HEK293 (cell line): ENCODE data around the gene NRTN.
A peak's percentile ranks its signal among the peaks of the same experiment; 100 is the strongest.

Experiments used
- CTCF ChIA-PET: fragments of 350-600 bp; formaldehyde crosslinking; extraction: SDS; loops from one replicate; lab custom pipeline; 2021; ENCODE audit warnings: antibody characterized with exemption; lab: Yijun Ruan, JAX
- POLR2A ChIA-PET: fragments of 300-600 bp; formaldehyde crosslinking; extraction: SDS; loops from one replicate; lab custom pipeline; 2020; ENCODE audit warnings: antibody characterized with exemption, inconsistent platforms; lab: Yijun Ruan, JAX
- H3K27ac ChIP-seq: fragments of 200-500 bp; sonication (Bioruptor generic); 2 replicates; pipeline ENCODE4 v1.5.1; 2014; ENCODE audit warnings: low read depth, low read length, control low read depth, inconsistent platforms; ENCODE audit errors: extremely low read depth
- H3K36me3 ChIP-seq, 2 experiments: fragments of 200-500 bp in 1 of 2; sonication (Bioruptor generic) in 1 of 2; 1 replicate in 1 of 2; 2 replicates in 1 of 2; pipeline ENCODE4 v1.5.1; 2014 to 2017; ENCODE audit warnings: inconsistent platforms in 2 of 2, low read length in 2 of 2; ENCODE audit not compliant: control insufficient read depth in 2 of 2, insufficient read depth in 1 of 2
- H3K4me1 ChIP-seq: fragments of 200-500 bp; sonication (Bioruptor generic); 2 replicates; pipeline ENCODE4 v1.5.1; 2014; ENCODE audit warnings: mild to moderate bottlenecking, low read length, inconsistent platforms; ENCODE audit not compliant: control insufficient read depth, insufficient read depth
- H3K4me3 ChIP-seq: 2 replicates; pipeline ENCODE4 v1.5.1; 2011; ENCODE audit warnings: low read depth, mild to moderate bottlenecking, control low read depth, low read length, moderate library complexity
- H3K9me3 ChIP-seq: fragments of 200-500 bp; sonication (Bioruptor generic); 2 replicates; pipeline ENCODE4 v1.5.1; 2014; ENCODE audit warnings: low read depth, low read length, inconsistent platforms; ENCODE audit not compliant: control insufficient read depth, insufficient read depth
- HIC1 ChIP-seq: fragments of 450-650 bp; formaldehyde crosslinking; IDR thresholded peaks from 2 replicates; pipeline ENCODE4 v1.5.1; 2016; ENCODE audit warnings: missing biosample characterization, missing genetic modification characterization
- HOXC10 ChIP-seq: sonication (generic); formaldehyde crosslinking; IDR thresholded peaks from 2 replicates; pipeline ENCODE4 v1.8.1; 2023; ENCODE audit warnings: mild to moderate bottlenecking, missing genetic modification reagents
- RBAK ChIP-seq: fragments of 450-650 bp; formaldehyde crosslinking; IDR thresholded peaks from 2 replicates; pipeline ENCODE4 v1.5.1; 2016; ENCODE audit warnings: missing biosample characterization, missing genetic modification characterization
- SP7 ChIP-seq: fragments of 450-650 bp; formaldehyde crosslinking; IDR thresholded peaks from 2 replicates; pipeline ENCODE4 v1.5.1; 2016; ENCODE audit warnings: missing biosample characterization, missing genetic modification characterization
- ZBTB11 ChIP-seq: fragments of 450-650 bp; formaldehyde crosslinking; conservative IDR thresholded peaks from 2 replicates; pipeline ENCODE4 v1.5.1; 2016; ENCODE audit warnings: low read depth, missing biosample characterization, missing genetic modification characterization
- ZFP3 ChIP-seq: fragments of 450-650 bp; formaldehyde crosslinking; IDR thresholded peaks from 2 replicates; pipeline ENCODE4 v1.5.1; 2016; ENCODE audit warnings: low read depth, missing biosample characterization, missing genetic modification characterization
- ZNF2 ChIP-seq: fragments of 450-650 bp; formaldehyde crosslinking; IDR thresholded peaks from 2 replicates; pipeline ENCODE4 v1.5.1; 2016; ENCODE audit warnings: missing biosample characterization, missing genetic modification characterization
- ZNF239 ChIP-seq: fragments of 450-650 bp; formaldehyde crosslinking; IDR thresholded peaks from 2 replicates; pipeline ENCODE4 v1.5.1; 2016; ENCODE audit warnings: missing biosample characterization, missing genetic modification characterization
- ZNF266 ChIP-seq: fragments of 450-650 bp; formaldehyde crosslinking; IDR thresholded peaks from 2 replicates; pipeline ENCODE4 v1.5.1; 2016; ENCODE audit warnings: missing biosample characterization, missing genetic modification characterization, low read depth
- ZNF292 ChIP-seq: fragments of 450-650 bp; formaldehyde crosslinking; IDR thresholded peaks from 2 replicates; pipeline ENCODE4 v1.5.1; 2016; ENCODE audit warnings: low read depth, missing biosample characterization, missing genetic modification characterization, borderline replicate concordance
- ZNF324 ChIP-seq: fragments of 450-650 bp; formaldehyde crosslinking; IDR thresholded peaks from 2 replicates; pipeline ENCODE4 v1.5.1; 2016; ENCODE audit warnings: missing biosample characterization, missing genetic modification characterization
- ZNF473 ChIP-seq: fragments of 450-650 bp; formaldehyde crosslinking; IDR thresholded peaks from 2 replicates; pipeline ENCODE4 v1.5.1; 2017; ENCODE audit warnings: missing biosample characterization, missing genetic modification characterization
- ZNF514 ChIP-seq: fragments of 450-650 bp; formaldehyde crosslinking; IDR thresholded peaks from 2 replicates; pipeline ENCODE4 v1.5.1; 2016; ENCODE audit warnings: missing biosample characterization, missing genetic modification characterization
- ZNF600 ChIP-seq: fragments of 450-650 bp; formaldehyde crosslinking; IDR thresholded peaks from 2 replicates; pipeline ENCODE4 v1.5.1; 2016; ENCODE audit warnings: missing biosample characterization, missing genetic modification characterization
- ZNF624 ChIP-seq: fragments of 450-650 bp; formaldehyde crosslinking; IDR thresholded peaks from 2 replicates; pipeline ENCODE4 v1.5.1; 2017; ENCODE audit warnings: missing biosample characterization, missing genetic modification characterization
- ZNF645 ChIP-seq: fragments of 450-650 bp; formaldehyde crosslinking; IDR thresholded peaks from 2 replicates; pipeline ENCODE4; 2016; ENCODE audit warnings: missing biosample characterization, missing genetic modification characterization
- ZNF670 ChIP-seq: fragments of 450-650 bp; formaldehyde crosslinking; IDR thresholded peaks from 2 replicates; pipeline ENCODE4 v1.5.1; 2016; ENCODE audit warnings: missing biosample characterization, missing genetic modification characterization, low read depth
- ZXDB ChIP-seq: fragments of 450-650 bp; formaldehyde crosslinking; IDR thresholded peaks from 2 replicates; pipeline ENCODE4 v1.5.1; 2016; ENCODE audit warnings: missing biosample characterization, missing genetic modification characterization

Gene NRTN

DNA sequence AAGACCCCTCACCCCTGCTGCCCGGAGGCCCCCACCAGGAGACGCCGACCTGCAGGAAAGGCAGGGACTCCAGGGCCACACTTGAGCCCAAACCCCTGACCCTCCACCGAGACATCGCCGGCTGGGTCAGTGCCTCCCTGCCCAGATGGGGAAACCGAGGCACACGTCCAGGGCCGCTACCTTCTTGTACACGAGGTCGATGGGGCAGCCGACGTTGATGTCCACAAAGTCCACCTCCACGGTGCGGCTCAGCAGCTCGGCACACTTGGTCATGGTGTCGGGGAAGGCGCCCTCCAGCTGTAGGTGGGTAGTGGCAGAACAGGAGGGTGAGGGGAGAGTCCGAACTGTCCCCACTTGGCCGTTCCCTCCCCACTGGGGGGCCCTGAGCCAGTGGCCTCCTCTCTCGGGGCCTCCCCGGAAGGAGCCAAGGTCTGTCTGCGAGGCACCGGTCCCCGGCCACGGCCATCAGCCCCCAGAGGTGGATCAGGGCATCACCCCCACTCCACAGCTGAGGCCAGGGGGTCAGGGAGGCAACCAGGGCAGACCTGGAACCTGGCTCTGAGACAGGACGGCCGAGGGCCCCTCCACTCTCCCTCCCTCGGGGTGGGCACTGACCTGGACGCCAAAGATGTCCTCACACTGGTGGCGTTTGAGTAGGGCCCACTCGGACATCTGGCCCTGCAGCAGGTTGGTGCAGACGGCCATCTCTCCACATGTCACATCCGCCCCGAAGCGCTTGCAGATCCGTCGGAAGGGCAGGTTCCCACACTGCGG is 17.3 kb upstream of the NRTN start:
- ChIA-PET POLR2A (interaction anchor here (1.1 kb wide), 1 partner anchor 10 kb away, joined by 3 read pairs; no protein-coding TSS in a partner anchor), CTCF (interaction anchor here (0.6 kb wide), 1 partner anchor 95 kb away, joined by 5 read pairs; no protein-coding TSS in a partner anchor)
- peaks cover 11 to 67% of the 10 kb centered on the region in 2 experiments; a peak in 2 of 3 replicates for H3K36me3 ChIP-seq
- no peak overlapping the region for H3K27ac ChIP-seq
- H3K9me3 ChIP-seq, result no peaks in the 10 kb centered on the region
- H3K4me3 ChIP-seq, result no peak overlapping the region
- TF ChIP-seq ZBTB11 (tag by site-specific recombination), result no peak
- TF ChIP-seq ZNF2 (tag by site-specific recombination), result no peak
- no peak for TF ChIP-seq ZNF670
- TF ChIP-seq HIC1 (tag by site-specific recombination), result 0 out of 2 replicates have a peak, but pooled peaks have one; percentile 10
- TF ChIP-seq RBAK, result no peak
- H3K4me1 ChIP-seq, result no peaks in the 10 kb centered on the region

- POLR2A ChIA-PET, result interaction anchor here (1.1 kb wide), 1 partner anchor 11 kb away, joined by 3 read pairs; no protein-coding TSS in a partner anchor
- CTCF ChIA-PET, result interaction anchor here (0.6 kb wide), 2 partner anchors 15 to 94 kb away, joined by 3 to 5 read pairs; no protein-coding TSS in a partner anchor
- Histone ChIP-seq H3K27ac (no peak overlapping the region), H3K36me3 (peaks cover 11 to 64% of the 10 kb centered on the region in 2 experiments; a peak in 2 of 3 replicates), H3K4me3 (no peak overlapping the region), H3K4me1 (no peaks in the 10 kb centered on the region), H3K9me3 (no peaks in the 10 kb centered on the region)
- no peak for TF ChIP-seq ZNF473 (tag by site-specific recombination)
- peak; percentile 67; the same call in 1 of the 2 replicates for TF ChIP-seq ZFP3 (tag by site-specific recombination)
Observed at GRCh38 chr19:5788422-5788821, 16.4 kb upstream of the NRTN start.

DNA sequence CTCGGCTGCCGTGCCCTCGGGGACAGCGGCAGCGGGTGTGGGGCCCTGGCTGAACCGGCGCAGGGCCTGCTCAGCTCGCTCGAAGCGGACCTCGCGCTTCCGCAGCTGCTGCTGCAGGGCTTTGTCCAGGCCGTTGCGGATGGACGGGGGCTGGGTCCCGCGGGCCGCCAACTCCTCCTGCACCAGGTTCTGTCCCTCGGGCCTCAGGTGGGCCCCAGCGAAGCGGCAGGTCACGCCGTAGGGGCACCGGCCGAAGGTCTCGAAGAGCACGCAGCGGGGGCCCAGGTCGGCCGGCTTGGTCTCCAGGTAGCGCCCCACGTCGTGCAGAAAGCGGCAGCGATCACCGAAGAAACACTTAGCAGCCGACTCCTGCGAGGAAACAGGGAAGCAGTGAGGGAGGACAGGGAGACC is 15.5 kb upstream of the NRTN start:
- Histone ChIP-seq H3K27ac (no peak overlapping the region), H3K36me3 (peaks cover 11 to 58% of the 10 kb centered on the region in 2 experiments; a peak in 2 of 3 replicates), H3K4me1 (no peaks in the 10 kb centered on the region)
- POLR2A ChIA-PET, result interaction anchor here (1.0 kb wide), 1 partner anchor 99 kb away, joined by 3 read pairs; the partner anchor contains the start of gene RPL36
- TF ChIP-seq ZNF645 (tag by site-specific recombination) (no peak), SP7 (tag by site-specific recombination) (no peak), ZNF514 (tag by site-specific recombination) (no peak), ZNF600 (tag by site-specific recombination) (no peak), ZNF324 (tag by site-specific recombination) (no peak), ZNF239 (tag by site-specific recombination) (no peak), ZNF266 (tag by site-specific recombination) (no peak), ZNF624 (tag by site-specific recombination) (no peak), HOXC10 (CRISPR knock-in tag) (no peak), ZNF292 (no peak), ZXDB (tag by site-specific recombination) (no peak), ZNF670 (no peak)
- TF ChIP-seq, all 188 proteins: peak for 0
- no peaks in the 10 kb centered on the region for H3K9me3 ChIP-seq
- no peak overlapping the region for H3K4me3 ChIP-seq
- CTCF ChIA-PET, result interaction anchor here (1.0 to 2.6 kb wide), 2 partner anchors 15 to 71 kb away, joined by 3 to 13 read pairs; no protein-coding TSS in a partner anchor
